DMS 273 (cell line): ENCODE data around the gene HSPG2.
A peak's percentile ranks its signal among the peaks of the same experiment; 100 is the strongest.
"Not testable (repeated sequence)": the region's sequence is repeated elsewhere in the genome, so short reads cannot be mapped to it uniquely, and the experiment has no call there.

ENCODE experiments used
- DNase-seq: peaks from one replicate; lab custom pipeline; 2025; ENCODE audit not compliant: unreplicated experiment; lab: John Stamatoyannopoulos, UW

Gene HSPG2

GRCh38 chr1:21937034-21937371 lies at the start of gene HSPG2:
Gene HSPG2, minus strand, starts transcription at chr1:21937310. Its CDS starts 93 bp downstream, at chr1:21937217.
- no peak for DNase-seq

GRCh38 chr1:21986386-21986785 lies 49.3 kb upstream of the HSPG2 start:
- DNase-seq = not testable (repeated sequence)

DNA sequence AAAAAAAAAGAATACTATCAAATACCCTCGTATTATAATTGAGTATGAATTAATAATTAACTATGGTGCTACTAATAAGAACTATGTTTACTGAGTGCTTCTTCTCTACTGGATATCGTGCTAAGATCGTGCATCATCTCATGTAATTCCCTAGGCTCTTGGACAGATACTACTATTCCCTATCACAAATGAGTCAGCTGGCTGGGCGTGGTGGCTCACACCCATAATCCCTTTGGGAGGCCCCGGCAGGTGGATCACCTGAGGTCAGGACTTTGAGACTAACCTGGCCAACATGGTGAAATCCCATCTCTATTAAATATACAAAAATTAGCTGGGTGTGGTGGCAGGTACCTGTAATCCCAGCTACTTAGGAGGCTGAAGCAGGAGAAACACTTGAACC lies 48.8 kb upstream of the HSPG2 start:
- DNase-seq = not testable (repeated sequence)

DNA sequence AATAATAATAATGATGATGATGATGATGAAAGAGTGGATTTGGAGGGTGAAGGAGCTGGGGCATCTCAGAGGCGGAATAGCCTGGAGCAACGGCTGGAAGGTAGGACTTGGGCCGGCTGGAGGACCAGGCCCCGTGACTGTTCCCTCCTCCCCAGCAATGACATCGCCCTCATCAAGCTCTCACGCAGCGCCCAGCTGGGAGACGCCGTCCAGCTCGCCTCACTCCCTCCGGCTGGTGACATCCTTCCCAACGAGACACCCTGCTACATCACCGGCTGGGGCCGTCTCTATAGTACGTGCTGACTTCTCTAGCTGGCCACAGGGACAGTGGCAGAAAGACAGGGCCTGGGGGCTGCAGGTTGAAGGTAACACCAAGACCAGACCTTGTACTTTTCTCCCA lies 46.4 kb upstream of the HSPG2 start:
- not testable (repeated sequence) for DNase-seq

- DNase-seq = not testable (repeated sequence)
These were observed 45.0 kb upstream of the HSPG2 start for GRCh38 chr1:21982122-21982521.

- DNase-seq = not testable (repeated sequence)
These were observed 44.1 kb upstream of the HSPG2 start for GRCh38 chr1:21981253-21981652.

DNA sequence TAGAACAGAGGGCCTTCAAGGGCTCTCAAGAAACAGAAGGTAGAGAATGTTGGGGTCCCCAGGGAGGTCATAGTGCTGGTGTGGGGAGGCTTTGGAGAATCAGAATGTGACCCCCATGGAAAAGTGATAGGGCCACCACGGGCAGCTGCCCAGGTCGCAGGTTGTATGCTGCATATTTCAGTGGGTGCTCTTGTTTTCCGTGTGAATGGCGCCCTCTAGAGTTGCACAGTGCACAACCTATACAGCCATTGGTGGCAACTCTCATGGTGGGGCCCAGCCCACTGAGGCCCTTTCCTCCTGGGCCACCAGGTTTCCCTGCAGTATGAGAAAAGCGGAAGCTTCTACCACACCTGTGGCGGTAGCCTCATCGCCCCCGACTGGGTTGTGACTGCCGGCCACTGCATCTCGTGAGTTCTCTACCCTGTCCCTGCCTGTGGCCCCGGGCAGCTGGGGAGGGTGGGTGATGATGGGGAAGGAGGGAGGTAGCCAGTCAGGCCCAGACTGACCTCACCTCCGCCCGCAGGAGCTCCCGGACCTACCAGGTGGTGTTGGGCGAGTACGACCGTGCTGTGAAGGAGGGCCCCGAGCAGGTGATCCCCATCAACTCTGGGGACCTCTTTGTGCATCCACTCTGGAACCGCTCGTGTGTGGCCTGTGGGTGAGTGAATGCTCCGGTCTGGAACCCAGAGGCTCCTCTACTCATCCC lies 43.6 kb upstream of the HSPG2 start:
- not testable (repeated sequence) for DNase-seq

DNA sequence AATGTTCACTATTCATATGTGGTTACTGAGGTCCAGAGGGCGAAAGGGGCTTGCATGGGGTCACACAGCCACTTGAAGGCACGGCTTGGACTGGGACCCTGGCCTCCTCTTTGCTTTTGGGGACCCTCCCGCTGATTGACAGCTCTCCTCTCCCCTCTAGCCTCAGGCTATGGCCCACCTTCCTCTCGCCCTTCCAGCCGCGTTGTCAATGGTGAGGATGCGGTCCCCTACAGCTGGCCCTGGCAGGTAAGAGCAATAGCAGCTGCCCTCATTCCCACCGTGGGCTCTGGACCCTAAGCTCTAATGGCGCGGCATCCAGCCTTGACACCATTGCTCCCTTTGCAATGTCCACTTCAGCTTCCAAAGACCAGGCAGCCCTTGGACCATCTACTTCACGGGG lies 41.1 kb upstream of the HSPG2 start:
- not testable (repeated sequence) for DNase-seq

DNA sequence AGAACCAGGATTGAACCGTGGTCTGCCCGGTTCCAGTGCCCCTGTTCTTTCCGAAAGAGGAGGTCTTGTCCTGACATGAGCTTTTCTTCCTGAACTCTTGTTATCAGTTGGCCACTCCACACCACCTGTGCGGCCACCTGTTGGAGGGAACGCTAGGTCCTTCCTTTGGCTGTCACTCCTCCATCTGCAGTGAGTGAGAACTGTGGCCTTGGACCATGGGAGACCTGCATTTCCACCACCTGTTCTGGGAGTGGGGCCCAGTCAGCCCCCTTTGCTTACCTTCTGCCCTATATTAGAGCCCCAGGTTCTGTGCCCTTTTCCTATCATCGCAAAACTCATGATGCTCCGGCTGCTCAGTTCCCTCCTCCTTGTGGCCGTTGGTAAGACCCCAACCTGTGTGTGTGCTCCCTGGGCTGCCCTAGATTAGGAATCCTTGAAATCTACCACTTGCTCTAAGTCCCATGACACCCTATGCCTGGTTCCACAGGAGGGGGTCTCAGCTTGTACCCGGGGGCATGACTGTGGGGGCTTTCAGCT lies 39.7 kb upstream of the HSPG2 start, which contains the start of gene CELA3B:
Gene CELA3B, plus strand, starts transcription at position 320 of the 537 bp plus-strand sequence. Its CDS starts 18 bp downstream, at position 338.
- peak; percentile 25 for DNase-seq

GRCh38 chr1:21975296-21975695 lies 38.2 kb upstream of the HSPG2 start:
- not testable (repeated sequence) for DNase-seq

DNA sequence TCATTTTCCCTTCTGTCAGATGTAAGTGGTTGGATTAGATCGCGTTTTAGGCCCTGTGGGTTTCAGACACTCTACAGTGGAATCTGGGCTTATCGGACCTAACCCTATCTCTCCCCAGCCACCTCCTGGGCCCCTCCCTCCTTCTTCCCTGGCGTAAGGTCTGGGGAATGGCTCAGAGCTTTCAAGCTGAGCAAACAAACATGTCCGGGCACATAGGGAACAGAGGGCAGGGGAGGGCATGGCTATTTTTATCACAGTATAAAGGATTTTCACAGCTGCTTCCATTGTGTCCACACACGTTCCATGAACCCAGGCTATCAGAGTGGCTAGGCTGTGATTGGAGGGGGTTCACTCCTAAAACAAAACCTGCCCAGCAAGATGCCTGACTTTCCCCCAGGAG lies 37.6 kb upstream of the HSPG2 start:
- DNase-seq = peak; percentile 81

- DNase-seq = not testable (repeated sequence)
These were observed 36.8 kb upstream of the HSPG2 start for GRCh38 chr1:21973948-21974347.

DNA sequence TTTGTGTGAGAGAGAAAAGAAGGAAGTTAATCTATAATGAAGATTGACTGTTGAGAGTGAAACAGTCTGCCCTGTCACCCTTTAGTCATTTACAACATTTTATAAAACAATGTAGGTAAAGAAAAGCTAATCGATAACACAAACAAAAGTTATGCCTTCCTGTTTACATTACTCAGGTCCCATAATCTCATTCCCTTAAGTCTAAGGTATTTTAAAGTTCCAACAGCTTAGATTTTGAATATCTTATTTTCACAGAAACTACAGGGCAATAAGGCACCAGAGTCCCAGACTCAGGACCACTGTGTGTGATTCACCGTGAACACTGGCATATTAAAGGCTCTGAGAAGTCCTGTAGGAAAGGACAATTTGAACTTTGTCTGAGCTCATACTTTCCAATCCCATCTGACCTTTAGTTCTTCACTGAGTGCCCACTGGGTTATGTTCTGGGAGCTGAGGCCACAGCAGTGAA lies 35.9 kb upstream of the HSPG2 start:
- not testable (repeated sequence) for DNase-seq

DNA sequence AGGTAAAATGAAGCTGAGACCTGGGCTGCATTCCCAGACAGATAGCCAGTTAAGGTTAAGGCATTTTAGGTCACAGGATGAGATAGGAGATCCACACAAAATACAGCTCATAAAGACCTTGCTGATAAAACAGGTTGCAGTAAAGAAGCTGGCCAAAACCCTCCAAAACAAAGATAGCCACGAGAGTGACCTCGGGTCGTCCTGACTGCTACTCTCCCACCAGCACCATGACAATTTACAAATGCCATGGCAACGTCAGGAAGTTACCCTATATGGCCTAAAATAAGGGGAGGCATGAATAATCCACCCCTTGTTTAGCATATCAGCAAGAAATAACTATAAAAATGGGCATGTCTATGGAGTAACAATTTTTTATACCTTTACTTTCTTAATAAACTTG lies 33.4 kb upstream of the HSPG2 start:
- not testable (repeated sequence) for DNase-seq

DNA sequence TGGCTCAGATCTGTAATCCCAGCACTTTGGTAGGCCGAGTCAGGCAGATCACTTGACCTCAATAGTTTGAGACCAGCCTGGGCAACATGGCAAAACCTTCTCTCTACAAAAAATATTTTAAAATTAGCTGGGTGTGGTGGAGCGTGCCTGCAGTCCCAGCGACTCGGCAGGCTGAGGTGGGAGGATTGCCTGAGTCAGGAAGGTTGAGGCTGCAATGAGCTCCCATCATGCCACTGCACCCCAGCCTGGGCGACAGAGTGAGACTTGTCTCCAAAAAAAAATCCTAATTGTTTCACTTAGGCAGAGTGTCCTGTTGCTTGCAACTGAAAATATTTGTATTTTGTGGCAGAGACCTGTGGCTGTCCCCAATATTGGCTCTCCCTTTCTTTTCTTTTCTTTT lies 32.0 kb upstream of the HSPG2 start:
- not testable (repeated sequence) for DNase-seq

DNA sequence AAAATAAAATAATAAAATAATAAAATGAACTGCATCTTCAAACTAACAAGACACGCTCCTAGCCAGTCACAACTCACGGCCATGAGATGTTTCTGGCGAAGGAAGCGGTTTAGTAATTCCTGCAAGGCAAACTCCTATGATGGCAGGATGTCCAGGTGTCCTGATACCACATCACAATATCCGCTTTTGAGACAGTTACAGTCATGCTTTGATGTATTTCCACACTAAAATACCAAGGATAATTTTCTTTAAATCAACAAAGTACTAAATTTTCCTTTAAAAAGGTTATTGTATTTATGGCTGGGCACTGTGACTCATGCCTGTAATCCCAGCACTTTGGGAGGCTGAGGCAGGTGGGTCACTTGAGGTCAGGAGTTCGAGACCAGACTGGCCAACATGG lies 30.1 kb upstream of the HSPG2 start:
- DNase-seq = not testable (repeated sequence)

DNA sequence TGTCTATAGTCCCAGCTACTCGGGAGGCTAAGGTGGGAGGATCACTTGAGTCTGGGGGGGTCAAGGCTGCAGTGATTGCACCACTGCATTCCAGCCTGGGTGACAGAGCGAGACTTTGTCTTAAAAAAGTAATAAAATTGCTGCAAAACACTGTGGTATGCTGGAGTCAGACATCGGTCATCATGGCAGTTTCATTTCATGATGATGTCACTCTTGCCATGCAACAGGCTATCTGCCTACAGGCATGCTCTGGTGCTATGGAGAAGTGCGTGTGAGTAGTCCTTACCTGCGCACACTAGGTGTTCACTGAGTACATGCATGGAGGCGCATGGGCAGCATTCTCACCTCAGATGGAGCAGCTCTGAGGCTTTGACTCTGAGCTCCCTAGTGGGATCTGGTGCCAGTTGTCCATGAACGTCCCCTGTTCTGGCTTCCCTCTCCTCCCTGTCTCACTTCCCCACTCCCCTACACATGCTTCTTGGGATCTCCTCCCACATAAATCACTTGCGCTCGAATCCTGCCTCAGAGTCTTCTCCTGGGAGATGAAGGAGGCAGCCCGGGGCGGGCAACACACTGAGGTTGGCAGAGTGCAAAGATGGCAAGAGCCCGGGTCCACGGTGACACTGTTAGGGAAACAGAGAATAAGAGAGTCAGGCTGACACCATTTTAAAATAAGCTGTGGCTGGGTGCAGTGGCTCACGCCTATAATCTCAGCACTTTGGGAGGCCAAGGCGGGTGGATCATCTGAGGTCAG lies 29.3 kb upstream of the HSPG2 start:
- DNase-seq = no peak

DNA sequence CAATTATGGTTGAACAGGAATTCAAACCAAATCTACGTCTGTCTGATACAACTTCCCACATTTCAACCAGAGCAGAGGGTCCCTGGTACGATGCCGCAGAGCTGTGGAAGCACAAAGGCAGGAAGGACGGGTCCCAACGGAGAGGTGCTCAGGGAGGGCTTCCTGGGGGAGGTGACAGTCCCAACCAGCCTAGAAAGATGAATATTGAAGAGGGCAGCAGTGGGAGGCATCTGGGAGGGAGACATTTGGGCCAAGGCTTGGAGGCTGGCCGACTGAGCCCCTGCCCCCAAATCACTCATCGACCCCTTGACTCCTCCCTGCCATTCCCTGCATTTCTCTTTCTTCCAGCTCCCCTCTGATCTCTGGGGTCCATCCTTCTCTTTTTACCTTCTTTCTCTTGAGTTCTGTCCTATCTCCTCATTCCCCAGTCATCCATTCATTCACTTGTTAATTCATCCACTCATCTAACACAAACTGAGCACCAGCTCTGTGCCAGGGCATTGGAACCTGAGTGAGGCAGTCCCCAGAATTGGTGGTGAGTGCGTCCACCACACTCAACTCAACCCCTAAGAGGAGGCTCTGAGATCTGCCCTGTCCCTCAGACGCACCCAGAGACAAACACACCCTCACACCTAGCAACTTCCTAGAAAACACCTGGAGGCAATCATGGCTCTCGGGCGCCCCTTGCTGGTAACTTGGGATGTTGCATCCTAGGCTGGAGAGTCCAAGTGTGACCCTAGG lies 26.5 kb upstream of the HSPG2 start:
- DNase-seq = peak; percentile 85

DNA sequence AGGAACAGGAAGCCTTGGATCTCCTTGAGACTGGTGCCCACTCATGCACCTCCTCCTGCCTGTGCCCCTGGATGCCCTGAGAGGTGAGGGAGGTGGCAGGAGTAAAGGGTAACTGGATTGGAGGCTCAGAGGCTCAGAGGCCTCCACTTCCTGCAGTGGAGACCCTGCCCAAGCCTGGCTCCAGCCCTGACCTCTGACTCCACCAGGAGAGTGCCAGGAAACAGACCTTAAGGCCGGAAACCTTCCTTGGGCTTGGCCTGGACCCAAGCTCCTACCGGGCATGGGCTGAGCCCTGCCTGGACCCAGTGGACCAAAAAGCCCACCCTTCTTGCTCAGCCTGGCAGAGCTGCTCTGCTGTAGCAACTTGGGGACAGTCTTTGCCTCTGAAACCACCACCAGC lies 24.7 kb upstream of the HSPG2 start:
- no peak for DNase-seq

DNA sequence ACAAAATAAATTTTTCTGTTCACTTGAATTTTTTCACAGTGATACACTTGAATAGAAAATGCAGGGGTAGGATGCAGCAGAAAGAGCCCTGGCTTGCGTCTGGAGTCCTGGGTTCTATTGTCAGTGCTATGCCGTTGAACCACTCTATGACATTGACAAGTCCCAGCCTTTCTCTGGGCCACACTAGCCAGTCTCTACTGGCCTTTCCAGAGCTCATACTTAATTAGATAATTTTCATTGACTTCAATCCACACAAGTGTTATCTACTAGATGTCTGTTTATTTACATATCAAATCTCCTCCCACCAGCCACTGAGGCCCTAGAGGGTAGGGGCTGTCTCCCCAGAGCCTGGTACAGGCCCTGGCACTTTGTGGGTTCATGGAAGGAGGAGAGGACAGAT lies 24.2 kb upstream of the HSPG2 start:
- no peak for DNase-seq
